HG03521 (cell line): ENCODE data around the gene MLEC.
"Not testable (repeated sequence)": the region's sequence is repeated elsewhere in the genome, so short reads cannot be mapped to it uniquely, and the experiment has no call there.

Experiments
- ATAC-seq: cut with Tn5 transposase; IDR thresholded peaks from one replicate; pipeline ENCODE4 v1.9.1; 2021; ENCODE audit warnings: mild to moderate bottlenecking, moderate library complexity; ENCODE audit not compliant: unreplicated experiment

MLEC gene

DNA sequence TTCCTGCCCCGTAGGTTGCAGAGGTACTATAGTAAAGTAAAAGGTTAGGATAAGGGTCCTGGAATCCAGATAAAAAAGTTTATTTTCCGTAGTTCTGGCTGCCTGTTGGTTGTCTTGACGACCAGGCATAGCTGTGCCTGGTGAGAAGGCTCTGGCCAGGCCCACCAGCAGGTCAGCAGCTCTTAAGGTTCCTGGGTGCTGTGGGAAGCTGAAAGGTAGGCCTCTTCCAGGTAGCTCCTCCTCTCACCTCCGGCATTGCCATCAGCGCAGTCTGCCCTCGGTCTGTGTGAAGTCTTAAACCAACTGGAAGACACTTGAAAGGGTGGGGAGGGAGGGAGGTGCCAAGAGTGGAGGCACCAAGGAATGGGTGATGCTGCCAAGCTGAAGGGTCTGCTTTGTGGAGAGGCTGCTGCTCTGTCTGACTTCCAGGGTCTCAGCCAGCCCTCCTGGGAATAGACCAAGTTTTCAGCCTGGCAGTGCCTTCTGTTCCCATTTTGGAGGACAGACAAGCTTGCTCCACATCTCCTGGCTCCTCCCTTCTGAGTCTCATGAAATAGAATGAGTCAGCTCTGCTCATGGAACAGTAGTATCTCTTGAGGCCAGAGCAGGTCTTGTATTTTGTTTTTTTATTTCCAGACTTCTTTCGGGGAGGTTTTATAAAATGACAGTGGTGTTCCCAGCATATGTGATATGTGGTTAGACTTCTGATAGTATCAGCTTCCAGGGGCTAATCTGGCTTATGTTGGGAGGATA, 33.5 kb downstream of the MLEC start:
- ATAC-seq: no peak

DNA sequence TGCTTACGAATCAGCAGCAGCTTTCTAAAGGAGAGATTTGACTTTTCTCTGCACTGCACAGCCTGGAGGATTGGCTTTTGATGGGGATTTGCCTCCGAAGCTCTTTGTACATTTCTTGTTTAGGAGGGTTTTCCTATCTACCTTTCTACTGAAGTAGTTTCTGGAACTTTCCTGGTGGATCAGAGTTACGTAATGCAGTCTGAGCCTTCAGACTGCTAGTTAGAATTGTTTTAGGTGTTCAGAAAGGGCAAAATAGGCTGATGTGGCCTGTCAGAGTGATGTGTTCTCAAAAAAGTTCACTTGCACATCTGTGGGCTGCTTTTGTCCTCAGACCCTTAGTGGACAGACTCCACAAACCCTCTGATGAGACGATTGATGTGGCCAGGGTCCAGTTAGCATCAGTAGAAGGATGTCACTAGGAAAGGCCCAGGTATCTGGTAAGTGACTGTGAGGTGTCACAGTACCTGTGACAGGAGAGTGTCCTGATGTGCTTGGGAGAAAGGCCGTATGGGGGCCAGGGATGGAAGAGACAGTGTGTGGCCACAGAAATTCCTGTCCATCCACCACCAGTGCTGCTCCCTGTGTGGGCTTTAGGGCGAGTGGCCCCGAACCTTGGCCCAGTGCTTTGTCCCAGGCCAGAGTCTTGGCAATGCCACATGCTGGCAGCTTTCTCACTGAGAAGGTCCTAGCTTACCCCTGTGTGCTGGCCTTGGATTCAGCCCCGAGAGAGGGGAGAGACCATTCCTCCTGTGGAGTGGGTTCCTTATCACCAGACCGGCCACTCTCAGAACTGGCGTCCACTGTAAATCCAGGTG, 34.2 kb downstream of the MLEC start:
- ATAC-seq: no peak

DNA sequence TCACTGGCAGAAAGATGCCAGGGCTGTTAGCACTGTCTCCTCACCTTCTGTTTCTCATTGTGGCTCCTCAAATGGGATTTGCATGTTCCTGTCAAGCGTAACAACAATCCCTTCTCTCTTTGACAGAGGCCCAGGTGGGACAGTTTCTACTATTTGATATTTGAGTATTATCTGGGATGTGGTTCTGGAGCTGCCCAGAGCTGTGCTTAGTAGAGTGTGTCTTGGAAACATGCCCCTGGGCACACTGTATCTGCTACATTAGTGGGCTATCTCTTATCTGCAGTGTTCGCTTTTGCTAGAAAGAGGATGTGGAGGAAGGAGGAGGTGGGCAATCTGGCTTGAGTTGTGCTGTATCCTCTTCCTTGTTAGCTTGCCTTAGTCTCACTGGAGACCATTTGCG, 34.9 kb downstream of the MLEC start:
- ATAC-seq: no peak

DNA sequence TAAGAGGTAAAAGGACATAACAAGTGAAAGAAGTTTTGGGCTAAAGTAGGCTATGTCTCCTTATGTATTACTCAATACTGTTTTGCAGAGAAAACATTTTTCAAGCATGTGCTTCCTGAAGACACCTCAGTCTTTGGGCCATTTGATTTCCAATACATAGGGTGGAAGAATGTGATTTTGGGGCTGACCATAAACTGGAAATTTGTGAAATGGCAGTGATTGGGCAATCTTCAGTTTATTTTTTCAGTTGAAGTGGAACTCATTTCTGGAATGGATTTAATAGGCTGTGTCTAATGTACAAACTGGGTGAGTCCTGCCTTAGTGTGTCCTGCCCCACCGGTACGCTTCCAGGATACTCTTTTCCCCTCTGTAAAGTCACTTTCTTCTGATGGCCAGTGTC, 35.8 kb downstream of the MLEC start:
- no peak for ATAC-seq

DNA sequence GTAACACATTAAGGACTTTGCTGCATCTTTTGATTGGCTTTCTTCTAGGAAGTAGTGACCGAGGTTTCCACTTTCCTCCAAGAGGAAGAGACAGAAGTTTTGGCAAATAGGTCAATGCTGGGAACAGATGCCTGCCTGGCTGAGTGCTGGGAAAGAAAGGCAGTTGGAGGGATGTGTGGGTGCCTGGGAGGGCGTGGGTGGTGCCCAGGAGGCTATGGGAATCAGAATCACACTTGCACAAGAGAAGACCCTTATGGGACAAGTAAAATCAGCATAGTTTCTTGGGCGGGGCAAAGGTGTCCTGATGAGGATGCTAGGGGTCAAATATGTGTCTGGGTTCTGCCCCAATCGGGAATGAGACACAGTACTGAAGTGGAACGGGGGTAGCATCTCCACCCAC, 37.8 kb downstream of the MLEC start:
- no peak for ATAC-seq

DNA sequence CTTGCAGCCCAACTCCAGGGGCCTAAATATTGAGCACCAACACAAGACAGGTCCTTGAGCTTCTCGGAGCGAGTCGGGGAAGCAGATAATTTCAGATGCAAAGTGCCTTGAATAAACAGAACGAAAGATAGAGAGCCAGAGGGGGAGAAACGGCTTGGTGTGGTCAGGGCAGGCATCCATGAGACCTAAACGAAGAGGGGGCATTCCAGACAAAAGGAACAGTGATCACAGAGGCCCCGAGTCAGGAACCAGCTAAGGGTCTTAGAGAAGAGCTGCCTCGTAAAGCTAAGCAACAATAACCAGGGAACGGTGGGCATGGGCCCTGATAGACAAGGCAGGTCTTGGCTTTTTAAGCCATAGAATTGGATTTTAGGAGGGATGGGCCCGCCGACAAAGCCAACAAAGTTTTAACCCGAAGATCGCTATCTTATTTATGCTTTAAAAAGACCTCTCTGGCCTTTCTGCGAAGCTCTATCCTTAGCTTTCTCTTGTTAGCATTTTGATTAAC, 38.3 kb downstream of the MLEC start:
- no peak for ATAC-seq

DNA sequence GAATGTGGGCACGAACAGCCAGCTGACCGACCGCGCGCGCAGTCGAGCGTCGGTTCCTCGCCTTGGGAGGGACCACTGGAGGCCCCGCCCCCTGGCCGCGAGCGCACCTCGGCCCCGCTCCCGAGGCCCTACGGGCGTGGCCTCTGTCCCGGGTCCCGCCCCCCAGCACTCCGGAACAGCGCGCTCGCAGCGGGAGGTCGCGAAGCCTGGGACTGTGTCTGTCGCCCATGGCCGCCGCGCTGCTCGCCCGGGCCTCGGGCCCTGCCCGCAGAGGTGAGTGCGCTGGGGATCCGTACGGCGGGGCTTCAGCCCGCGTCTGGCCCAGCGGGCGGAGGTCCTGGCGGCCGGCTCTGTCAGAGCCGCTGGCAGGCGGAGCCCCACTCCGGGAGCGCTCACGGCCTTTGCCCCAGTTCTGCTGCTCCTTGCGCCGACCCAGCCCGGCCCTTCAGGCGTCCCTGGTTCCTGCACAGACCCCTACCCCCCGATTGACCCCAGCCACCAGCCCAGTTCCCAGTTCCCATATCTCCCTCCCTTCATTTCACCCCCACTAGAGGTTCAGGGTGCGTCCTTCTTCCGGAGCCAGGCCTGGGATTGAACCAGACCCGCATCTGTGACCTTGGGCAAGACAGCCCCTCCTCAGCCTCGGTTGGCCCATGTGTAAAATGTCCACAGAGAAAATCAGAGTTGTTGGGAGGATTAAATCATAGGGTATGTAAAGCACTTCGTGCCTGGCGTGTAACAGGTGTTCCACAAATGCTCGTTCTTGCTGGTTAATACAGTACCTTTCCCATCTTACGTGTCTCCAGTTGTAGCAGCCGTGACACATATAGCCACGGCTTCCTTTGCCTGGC, 38.9 kb downstream of the MLEC start, which contains the start of gene ACADS:
ACADS (plus strand) TSS at position 168 of the 851 bp plus-strand sequence; CDS start at position 228, 60 bp downstream.
- ATAC-seq: peak; percentile 98

DNA sequence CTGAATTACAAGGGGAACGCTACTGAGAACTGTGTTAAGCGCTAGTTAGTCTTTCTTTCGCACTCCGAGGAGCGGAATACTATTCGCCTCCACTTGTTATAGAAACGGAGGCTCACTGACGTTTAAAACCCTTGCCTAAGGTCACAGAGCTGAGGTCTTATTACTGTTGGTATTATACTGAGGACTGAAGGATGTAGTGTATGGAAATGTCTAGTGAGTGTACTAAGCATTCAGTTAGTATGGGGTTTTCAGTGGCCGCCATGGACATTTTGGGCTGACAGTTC, 39.5 kb downstream of the MLEC start:
- no peak for ATAC-seq

DNA sequence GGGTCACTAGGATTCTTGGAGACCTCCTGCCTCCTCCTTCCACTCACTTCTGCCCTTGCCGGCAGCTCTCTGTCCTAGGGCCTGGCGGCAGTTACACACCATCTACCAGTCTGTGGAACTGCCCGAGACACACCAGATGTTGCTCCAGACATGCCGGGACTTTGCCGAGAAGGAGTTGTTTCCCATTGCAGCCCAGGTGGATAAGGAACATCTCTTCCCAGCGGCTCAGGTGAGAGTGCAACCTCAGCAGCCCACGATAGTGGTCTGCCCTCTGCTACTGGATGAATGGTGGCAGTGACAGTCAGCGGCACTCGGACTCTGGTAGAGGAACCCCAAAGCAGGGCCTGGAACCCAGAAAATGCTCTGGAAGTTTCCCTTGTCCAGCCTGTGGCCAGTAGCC, 40.0 kb downstream of the MLEC start:
- ATAC-seq: no peak

DNA sequence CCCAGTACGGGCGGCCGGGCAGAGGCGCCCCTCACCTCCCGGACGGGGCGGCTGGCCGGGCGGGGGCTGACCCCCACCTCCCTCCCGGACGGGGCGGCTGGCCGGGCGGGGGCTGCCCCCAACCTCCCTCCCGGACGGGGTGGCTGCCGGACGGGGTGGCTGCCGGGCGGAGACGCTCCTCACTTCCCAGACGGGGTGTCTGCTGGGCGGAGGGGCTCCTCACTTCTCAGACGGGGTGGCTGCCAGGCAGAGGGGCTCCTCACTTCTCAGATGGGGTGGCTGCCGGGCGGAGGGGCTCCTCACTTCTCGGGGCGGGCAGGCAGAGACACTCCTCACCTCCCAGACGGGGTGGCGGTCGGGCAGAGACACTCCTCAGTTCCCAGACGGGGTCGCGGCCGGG, 45.2 kb downstream of the MLEC start:
- ATAC-seq: not testable (repeated sequence)

DNA sequence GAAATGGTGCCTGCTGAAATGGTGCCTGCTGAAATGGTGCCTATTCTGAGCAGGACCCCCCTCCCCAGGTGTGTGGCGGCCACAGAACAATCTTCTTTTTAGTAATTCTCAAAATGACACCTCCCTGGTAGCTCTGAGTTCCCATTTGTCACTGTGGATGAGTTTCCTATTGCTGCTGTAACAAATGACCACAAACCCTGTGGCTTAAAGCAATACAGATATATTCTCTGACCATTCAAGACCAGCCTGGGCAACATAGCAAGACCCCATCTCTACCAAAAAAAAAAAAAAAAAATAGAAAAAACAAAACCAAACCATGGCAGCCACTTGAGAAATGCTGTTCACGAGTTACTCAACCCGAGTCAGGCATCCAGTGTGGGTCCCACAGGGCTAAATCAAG, 46.6 kb downstream of the MLEC start:
- no peak for ATAC-seq

DNA sequence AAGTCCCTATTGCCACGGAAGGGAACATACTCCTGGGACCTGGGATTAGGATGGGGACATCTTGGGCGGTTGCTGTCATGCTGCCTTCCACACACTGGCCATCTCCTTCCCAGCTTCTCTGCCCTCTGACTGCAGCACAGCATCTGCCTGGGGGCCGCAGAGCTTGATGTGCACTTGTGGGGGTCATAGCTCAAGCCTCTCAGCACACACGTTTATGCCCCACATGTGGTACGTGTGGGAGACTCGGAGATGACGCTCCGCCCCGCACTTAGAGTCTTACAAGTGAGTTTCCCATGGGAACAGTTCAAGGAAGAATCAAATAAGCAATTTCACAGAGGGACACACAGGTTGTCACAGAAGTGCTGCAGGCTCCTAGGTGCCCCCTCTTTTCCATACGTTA, 47.3 kb downstream of the MLEC start:
- ATAC-seq: no peak

DNA sequence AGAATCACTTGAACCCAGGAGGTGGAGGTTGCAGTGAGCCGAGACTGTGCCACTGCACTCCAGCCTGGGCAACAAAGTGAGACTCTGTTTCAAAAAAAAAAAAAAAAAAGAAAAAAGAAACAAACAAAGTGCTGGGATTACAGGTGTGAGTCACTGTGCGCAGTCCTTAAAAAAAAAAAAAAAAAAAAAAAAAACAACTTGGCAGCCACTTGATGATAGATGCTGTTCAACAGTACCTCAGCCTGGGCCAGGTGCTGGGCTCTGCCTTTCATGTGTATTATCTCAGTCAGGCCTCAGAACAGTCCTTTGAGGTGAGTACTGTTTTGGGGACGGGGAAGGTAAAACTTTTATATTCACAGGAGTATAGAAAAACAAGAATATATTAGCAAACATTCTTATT, 48.2 kb downstream of the MLEC start:
- no peak for ATAC-seq

DNA sequence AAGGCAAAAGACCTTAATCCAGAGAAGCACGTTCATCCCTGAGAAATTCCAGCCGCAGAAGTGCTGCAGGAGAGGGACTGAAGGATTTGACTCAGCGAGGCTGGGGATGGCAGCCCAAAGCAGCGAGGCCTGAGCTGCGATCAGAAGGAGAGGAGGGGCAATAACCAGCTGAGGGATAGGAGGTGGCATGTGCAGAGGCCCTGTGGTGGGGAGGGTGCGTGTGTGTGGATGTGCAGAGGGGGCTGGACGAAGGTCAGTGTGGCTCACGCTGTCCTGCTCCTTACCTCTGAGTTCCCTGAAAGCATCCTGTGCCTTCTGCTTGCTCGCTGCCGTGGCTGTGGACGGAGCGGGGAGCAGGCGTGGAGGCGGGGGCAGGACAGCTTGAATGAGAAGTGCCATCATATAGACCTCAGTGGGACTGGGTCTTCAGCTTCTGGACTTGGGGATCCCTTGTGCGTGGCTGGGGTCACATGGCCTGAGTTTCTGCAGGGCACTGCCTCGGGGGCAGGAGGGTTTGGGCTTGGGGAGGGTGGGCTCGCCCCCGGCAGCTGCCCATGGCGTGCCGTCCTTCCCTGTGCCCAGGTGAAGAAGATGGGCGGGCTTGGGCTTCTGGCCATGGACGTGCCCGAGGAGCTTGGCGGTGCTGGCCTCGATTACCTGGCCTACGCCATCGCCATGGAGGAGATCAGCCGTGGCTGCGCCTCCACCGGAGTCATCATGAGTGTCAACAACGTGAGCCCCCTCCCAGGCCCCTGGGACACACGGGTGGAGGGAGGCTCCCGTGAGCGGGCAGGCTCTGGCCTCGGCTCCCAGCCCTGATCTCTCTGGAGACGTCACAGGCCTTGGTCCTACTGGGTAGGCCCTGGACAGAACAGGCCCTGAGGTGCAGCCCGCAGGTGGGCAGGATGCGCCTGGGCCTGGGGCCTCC, 49.7 kb downstream of the MLEC start:
- ATAC-seq: no peak

DNA sequence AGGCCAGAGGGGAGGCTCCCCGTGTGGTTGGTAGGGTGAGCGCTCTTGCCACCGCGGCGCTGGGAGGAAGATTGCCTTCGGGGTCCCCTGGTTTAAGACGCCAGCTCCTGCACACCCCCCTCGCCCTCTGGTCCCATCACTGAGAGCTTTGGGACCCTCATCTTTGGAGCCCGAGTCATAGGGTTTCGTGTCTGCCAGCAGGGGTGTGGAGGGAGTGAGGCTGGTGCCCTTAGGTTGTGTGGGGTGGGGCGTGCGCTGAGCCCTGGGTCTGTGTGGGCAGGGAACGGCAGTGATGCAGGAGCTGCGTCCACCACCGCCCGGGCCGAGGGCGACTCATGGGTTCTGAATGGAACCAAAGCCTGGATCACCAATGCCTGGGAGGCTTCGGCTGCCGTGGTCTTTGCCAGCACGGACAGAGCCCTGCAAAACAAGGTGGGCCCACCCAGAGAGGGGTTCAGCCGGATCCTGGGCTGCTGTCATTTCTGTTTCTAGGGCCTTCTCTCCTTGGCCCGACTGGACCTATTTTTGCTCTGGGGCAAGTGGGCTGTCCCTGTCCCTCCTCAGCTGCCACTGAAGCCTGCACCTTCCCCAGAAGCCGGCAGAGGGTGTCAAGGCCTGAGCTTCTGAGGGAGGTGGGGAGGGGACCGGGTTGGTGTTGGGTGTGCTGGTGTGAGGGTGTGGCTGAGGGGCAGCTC, 50.8 kb downstream of the MLEC start:
- ATAC-seq: no peak

DNA sequence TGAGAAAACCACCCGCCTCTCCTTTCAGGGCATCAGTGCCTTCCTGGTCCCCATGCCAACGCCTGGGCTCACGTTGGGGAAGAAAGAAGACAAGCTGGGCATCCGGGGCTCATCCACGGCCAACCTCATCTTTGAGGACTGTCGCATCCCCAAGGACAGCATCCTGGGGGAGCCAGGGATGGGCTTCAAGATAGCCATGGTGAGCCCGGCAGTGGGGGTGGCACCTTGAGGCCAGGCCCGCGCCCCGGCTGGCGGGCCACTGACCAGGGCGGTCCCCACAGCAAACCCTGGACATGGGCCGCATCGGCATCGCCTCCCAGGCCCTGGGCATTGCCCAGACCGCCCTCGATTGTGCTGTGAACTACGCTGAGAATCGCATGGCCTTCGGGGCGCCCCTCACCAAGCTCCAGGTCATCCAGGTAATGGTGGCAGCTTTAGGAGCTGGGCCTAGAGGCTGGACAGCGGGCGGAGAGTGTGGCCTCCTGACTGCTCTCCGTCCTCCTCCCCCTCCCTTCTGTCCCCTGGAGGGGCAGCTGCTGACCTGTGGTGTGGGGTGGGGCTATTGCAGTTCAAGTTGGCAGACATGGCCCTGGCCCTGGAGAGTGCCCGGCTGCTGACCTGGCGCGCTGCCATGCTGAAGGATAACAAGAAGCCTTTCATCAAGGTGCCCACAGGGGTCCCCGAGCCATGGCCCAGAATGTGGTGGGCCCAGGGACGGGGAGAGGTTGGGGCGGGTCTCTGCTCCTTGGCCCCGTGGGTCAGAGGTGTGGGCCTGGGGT, 51.5 kb downstream of the MLEC start:
- ATAC-seq: no peak

DNA sequence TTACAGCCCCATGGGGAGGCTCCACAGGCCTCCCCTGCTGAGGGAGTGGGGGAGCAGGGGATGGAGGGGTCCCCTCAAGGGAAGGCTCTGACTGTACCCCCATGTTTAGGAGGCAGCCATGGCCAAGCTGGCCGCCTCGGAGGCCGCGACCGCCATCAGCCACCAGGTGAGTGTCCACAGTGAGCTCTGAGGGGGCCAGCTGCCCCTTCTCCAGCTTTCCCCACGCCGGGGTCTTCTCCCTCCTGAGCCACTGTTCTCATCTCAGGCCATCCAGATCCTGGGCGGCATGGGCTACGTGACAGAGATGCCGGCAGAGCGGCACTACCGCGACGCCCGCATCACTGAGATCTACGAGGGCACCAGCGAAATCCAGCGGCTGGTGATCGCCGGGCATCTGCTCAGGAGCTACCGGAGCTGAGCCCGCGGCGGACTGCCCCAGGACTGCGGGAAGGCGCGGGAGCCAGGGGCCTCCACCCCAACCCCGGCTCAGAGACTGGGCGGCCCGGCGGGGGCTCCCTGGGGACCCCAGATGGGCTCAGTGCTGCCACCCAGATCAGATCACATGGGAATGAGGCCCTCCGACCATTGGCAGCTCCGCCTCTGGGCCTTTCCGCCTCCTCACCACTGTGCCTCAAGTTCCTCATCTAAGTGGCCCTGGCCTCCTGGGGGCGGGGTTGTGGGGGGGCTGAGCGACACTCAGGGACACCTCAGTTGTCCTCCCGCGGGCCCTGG, 52.2 kb downstream of the MLEC start:
- no peak for ATAC-seq
